Activated T-helper 1 cell treated with anti-CD3 and anti-CD28 coated beads, Interleukin-12 subunit alpha, Interleukin-12 subunit beta, Interleukin-2, Interleukin-4 antibody, amounts not matched to agents 30 ng/mL and 10 ng/mL and 1 ng/mL, durations not matched to agents 14 hours and 24 hours and 36 hours (primary cell): ENCODE measurements around the gene EXOSC2. TPM values are rescaled to one million over a fixed set of nuclear protein-coding genes. Genes with fewer than 3 reads are reported as not detected.

Experiments used
- DNase-seq: peaks from one replicate; pipeline ENCODE4 v3.0.0; 2021; ENCODE audit warnings: low spot score
- H3K27ac Mint-ChIP-seq: one replicate; pipeline ENCODE4 v1.8.0; 2021; ENCODE audit warnings: mild to moderate bottlenecking, mixed read lengths
- H3K27me3 Mint-ChIP-seq: one replicate; pipeline ENCODE4 v1.8.0; 2022; ENCODE audit warnings: mild to moderate bottlenecking, moderate library complexity, mixed read lengths; ENCODE audit not compliant: insufficient read depth
- H3K36me3 Mint-ChIP-seq: one replicate; pipeline ENCODE4 v1.8.0; 2021; ENCODE audit warnings: low read depth, mixed read lengths
- H3K4me1 Mint-ChIP-seq: one replicate; pipeline ENCODE4 v1.8.0; 2021; ENCODE audit warnings: low read depth, mixed read lengths
- H3K4me3 Mint-ChIP-seq: one replicate; pipeline ENCODE4 v1.8.0; 2021; ENCODE audit warnings: mild to moderate bottlenecking, moderate library complexity, mixed read lengths
- H3K9me3 Mint-ChIP-seq: one replicate; pipeline ENCODE4 v1.8.0; 2021; ENCODE audit warnings: mixed read lengths
- intact Hi-C: fragments of 100-400 bp; cut with micrococcal nuclease; formaldehyde crosslinking; loops from one replicate; pipeline ENCODE4 v1.15.1; 2024
- total RNA-seq: library from RNA; stranded (reverse); gene quantifications from 2 replicates; pipeline ENCODE4 v1.2.3, GENCODE V29; 2022

The EXOSC2 gene
- total RNA-seq, 1 donor from 2014 or later, result 107 TPM

GRCh38 chr9:130711469-130711868 lies 17.9 kb downstream of the EXOSC2 start:
- H3K9me3 Mint-ChIP-seq, result no peaks in the 10 kb centered on the region
- peaks cover 3% of the 10 kb centered on the region for H3K36me3 Mint-ChIP-seq
- H3K4me3 Mint-ChIP-seq, result peak overlapping the region; percentile 17
- peaks cover 30% of the 10 kb centered on the region for H3K4me1 Mint-ChIP-seq
- H3K27ac Mint-ChIP-seq, result no peak overlapping the region
- intact Hi-C loops, result loop anchor here (5.0 to 10.0 kb wide), 2 partner anchors 123 to 134 kb away; partner anchors contain the start of genes ABL1 and FUBP3
- DNase-seq, result no peak
- H3K27me3 Mint-ChIP-seq, result no peaks in the 10 kb centered on the region

DNA sequence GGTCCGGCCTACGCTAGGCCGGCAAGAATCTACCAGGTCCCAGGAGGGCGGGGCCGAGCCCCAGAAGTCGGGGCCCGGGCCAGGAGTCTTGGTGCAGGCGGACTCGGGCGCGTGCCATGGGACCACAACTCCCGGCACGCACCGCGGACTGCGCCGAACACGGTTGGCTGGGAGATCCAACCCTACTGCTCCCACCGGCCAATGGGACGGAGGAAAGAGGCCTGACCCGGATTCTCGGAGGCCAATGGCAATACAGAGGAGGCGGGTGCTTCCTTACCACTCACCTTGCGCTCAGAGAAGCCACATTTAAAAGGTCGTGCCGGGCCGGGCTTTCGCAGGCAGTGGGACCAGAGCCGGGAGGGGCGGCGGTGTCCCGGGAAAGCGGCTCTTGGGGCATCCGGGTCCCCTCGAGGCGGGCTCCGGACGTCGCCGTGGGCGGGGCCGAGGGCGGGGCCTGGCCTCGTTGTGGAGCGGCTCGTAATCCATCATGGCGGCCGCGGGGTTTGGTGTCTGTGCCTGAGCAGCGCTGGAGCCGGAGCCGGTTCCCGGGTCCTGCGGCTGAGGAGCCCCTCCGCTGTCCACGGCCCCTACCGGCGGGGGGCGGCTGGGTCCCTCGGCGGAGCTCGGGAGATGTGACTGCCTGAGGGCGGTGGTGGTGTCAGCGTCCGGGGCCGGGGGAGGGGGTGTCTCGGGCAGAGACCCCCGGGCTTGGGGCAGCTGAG lies 19.1 kb downstream of the EXOSC2 start:
- Mint-ChIP-seq H3K36me3 (peaks cover 3% of the 10 kb centered on the region), H3K27me3 (no peaks in the 10 kb centered on the region), H3K9me3 (no peaks in the 10 kb centered on the region), H3K27ac (peak overlapping the region; percentile 87), H3K4me3 (peak overlapping the region; percentile 95), H3K4me1 (peaks cover 30% of the 10 kb centered on the region)
- intact Hi-C loops, result loop anchor here (1.0 to 10.0 kb wide), 5 partner anchors 19 to 413 kb away; partner anchors contain the start of genes ABL1, EXOSC2, FUBP3 and NUP214
- peak; percentile 94 for DNase-seq

DNA sequence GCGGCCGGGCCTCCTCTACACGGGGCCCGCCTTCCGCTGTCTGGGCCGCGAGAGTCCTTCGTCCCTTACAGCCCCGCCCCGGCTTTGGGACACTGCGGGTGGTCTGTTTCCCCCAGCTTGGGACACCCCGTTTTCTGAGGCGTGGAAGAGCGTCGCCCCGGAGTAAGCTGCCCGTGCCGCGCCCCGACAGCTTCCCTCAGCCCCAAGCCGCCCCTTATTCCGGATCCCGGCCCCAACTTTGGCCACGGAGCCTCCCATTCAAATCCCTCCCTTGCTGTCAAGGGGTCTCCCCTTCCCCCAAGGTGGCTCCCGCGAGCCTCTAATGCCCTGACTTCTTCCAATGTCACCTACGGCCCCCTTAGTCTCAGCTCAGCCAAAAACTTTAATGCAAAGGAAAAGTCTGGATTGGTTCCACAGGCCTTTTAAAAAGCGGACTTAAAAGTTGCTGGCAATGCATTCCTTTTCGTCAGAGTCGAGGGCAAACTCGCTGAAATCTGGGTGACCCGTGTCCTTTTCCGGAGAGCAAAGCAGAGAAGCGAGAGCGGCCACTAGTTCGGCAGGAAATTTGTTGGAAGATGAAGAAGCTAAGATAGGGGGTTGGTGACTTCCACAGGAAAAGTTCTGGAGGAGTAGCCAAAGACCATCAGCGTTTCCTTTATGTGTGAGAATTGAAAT lies 19.8 kb downstream of the EXOSC2 start:
- H3K27me3 Mint-ChIP-seq, result no peaks in the 10 kb centered on the region
- H3K36me3 Mint-ChIP-seq, result peaks cover 3% of the 10 kb centered on the region
- H3K27ac Mint-ChIP-seq, result peak overlapping the region; percentile 95
- no peaks in the 10 kb centered on the region for H3K9me3 Mint-ChIP-seq
- intact Hi-C loops, result loop anchor here (5.0 to 10.0 kb wide), 2 partner anchors 121 to 136 kb away; partner anchors contain the start of genes ABL1 and FUBP3
- peak overlapping the region; percentile 95 for H3K4me3 Mint-ChIP-seq
- peaks cover 30% of the 10 kb centered on the region for H3K4me1 Mint-ChIP-seq
- no peak for DNase-seq

DNA sequence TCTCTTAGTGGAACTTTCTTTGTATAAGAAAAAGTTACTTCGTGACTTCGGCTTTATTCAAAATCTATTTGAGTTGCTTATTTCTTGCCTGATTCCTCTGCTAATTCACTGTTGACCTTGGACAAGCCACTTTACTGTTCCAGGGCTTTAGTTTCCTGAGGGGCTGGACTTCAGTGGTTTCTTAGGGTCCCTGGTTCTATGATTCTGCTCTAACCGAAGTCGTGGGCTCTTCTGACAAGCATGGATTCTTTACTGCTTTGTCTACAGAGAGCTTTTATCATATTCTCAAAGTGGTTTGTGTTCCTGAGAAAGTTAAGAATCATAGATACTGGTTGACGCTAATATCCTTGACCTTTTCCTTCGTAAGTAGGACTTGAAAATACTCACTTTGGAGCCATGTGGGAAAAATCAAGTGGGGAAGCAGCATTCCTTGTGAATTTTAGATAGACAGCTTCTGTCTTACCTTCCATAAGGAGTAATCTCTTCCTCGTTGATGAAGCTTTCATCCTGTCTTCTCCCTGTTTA lies 21.1 kb downstream of the EXOSC2 start:
- Mint-ChIP-seq H3K4me1 (peaks cover 30% of the 10 kb centered on the region), H3K9me3 (no peaks in the 10 kb centered on the region), H3K4me3 (peak overlapping the region; percentile 95), H3K27ac (peak overlapping the region; percentile 52), H3K27me3 (no peaks in the 10 kb centered on the region), H3K36me3 (peaks cover 3% of the 10 kb centered on the region)
- DNase-seq, result no peak
- intact Hi-C loops, result loop anchor here (5.0 to 10.0 kb wide), 2 partner anchors 120 to 137 kb away; partner anchors contain the start of genes ABL1 and FUBP3

DNA sequence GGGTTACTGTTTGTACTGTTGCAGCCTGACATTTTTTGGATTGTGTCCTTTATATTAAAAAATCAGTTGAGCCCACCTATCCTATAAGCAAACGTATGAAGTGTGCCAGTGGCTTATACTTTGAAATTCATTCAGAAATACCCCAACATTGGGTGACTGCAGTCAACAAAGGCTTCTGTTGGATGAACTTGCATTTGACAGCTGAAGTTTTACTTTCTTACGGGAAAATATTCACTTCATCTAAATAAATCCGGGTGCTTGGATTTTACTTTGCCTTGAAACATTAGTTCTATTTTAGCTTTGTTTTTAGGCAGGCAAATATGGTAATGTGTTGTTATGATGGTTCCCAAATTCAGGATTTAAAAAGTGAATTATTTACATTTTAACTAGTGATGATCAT lies 21.7 kb downstream of the EXOSC2 start:
- Mint-ChIP-seq H3K27ac (no peak overlapping the region), H3K4me1 (peaks cover 30% of the 10 kb centered on the region), H3K9me3 (no peaks in the 10 kb centered on the region), H3K4me3 (peak overlapping the region; percentile 95), H3K27me3 (no peaks in the 10 kb centered on the region), H3K36me3 (peaks cover 3% of the 10 kb centered on the region)
- intact Hi-C loops, result loop anchor here (10.0 kb wide), 1 partner anchor 120 kb away; the partner anchor contains the start of gene ABL1
- no peak for DNase-seq

DNA sequence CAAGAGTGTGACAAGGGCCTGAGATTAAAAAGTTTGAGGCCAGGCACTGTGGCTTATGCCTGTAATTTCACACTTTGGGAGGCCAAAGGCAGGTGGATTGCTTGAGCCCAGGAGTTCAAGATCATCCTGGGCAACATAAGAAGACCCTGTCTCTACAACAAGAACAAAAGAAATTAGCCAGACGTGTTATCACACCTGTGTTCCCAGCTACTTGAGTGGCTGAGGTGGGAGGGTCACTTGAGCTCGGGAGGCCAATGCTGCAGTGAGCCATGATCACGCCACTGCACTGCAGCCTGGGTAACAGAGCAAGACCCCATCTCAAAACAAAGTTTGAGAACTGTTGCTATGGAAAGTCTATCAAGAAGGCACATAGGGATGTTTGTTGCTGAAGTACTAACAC lies 25.0 kb downstream of the EXOSC2 start:
- intact Hi-C loops, result loop anchor here (10.0 kb wide), 1 partner anchor 116 kb away; the partner anchor contains the start of gene ABL1
- peaks cover 31% of the 10 kb centered on the region for H3K4me1 Mint-ChIP-seq
- no peak overlapping the region for H3K4me3 Mint-ChIP-seq
- H3K9me3 Mint-ChIP-seq, result no peaks in the 10 kb centered on the region
- H3K27ac Mint-ChIP-seq, result no peak overlapping the region
- no peak for DNase-seq
- H3K36me3 Mint-ChIP-seq, result peaks cover 3% of the 10 kb centered on the region
- H3K27me3 Mint-ChIP-seq, result no peaks in the 10 kb centered on the region

GRCh38 chr9:130720762-130721161 lies 27.2 kb downstream of the EXOSC2 start:
- no peak for DNase-seq
- intact Hi-C loops, result no loop called here
- Mint-ChIP-seq H3K27me3 (no peaks in the 10 kb centered on the region), H3K27ac (no peak overlapping the region), H3K4me1 (peaks cover 9% of the 10 kb centered on the region), H3K9me3 (no peaks in the 10 kb centered on the region), H3K4me3 (no peak overlapping the region), H3K36me3 (no peaks in the 10 kb centered on the region)

DNA sequence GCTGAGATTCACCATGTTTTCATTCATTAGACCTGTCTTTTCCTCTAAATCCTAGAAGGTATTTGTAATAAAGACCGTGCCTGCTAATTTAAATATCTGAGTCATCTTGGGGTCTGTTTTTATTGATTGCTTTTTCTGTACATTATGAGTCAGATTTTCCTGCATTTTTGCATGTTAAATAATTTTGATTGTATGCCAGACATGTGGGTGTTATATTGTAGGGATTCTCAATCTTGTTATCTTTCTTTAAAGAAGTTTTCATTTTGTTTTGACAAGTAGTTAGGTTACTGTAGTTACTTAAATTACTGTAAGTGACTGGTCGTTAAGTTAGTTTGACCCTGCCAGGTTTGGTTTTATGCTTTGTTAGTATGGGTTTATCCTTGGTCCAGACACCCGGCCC lies 35.1 kb downstream of the EXOSC2 start:
- Mint-ChIP-seq H3K4me3 (no peak overlapping the region), H3K9me3 (no peaks in the 10 kb centered on the region), H3K27ac (no peak overlapping the region), H3K27me3 (peaks cover 2% of the 10 kb centered on the region), H3K36me3 (no peaks in the 10 kb centered on the region), H3K4me1 (peaks cover 15% of the 10 kb centered on the region)
- intact Hi-C loops, result no loop called here
- no peak for DNase-seq

GRCh38 chr9:130729145-130729544 lies 35.6 kb downstream of the EXOSC2 start:
- Mint-ChIP-seq H3K4me3 (no peak overlapping the region), H3K9me3 (no peaks in the 10 kb centered on the region), H3K4me1 (peaks cover 15% of the 10 kb centered on the region), H3K36me3 (no peaks in the 10 kb centered on the region), H3K27ac (no peak overlapping the region), H3K27me3 (peaks cover 2% of the 10 kb centered on the region)
- intact Hi-C loops, result no loop called here
- DNase-seq, result no peak

- Mint-ChIP-seq H3K9me3 (no peaks in the 10 kb centered on the region), H3K27ac (no peak overlapping the region), H3K4me1 (peaks cover 15% of the 10 kb centered on the region), H3K27me3 (peaks cover 2% of the 10 kb centered on the region), H3K4me3 (no peak overlapping the region), H3K36me3 (no peaks in the 10 kb centered on the region)
- intact Hi-C loops, result no loop called here
- DNase-seq, result no peak
These were observed 37.8 kb downstream of the EXOSC2 start for GRCh38 chr9:130731355-130731754.

GRCh38 chr9:130732136-130732535 lies 38.6 kb downstream of the EXOSC2 start:
- Mint-ChIP-seq H3K9me3 (no peaks in the 10 kb centered on the region), H3K36me3 (no peaks in the 10 kb centered on the region), H3K27ac (no peak overlapping the region), H3K27me3 (peaks cover 2% of the 10 kb centered on the region), H3K4me3 (no peak overlapping the region), H3K4me1 (peaks cover 15% of the 10 kb centered on the region)
- DNase-seq, result no peak
- intact Hi-C loops, result no loop called here

GRCh38 chr9:130732793-130733221 lies 39.2 kb downstream of the EXOSC2 start:
- Mint-ChIP-seq H3K4me3 (no peak overlapping the region), H3K27me3 (peaks cover 2% of the 10 kb centered on the region)

GRCh38 chr9:130735566-130735965 lies 42.0 kb downstream of the EXOSC2 start:
- no peaks in the 10 kb centered on the region for H3K36me3 Mint-ChIP-seq
- no peaks in the 10 kb centered on the region for H3K27me3 Mint-ChIP-seq
- H3K4me1 Mint-ChIP-seq, result peaks cover 5% of the 10 kb centered on the region
- no peak for DNase-seq
- no peak overlapping the region for H3K4me3 Mint-ChIP-seq
- H3K9me3 Mint-ChIP-seq, result no peaks in the 10 kb centered on the region
- no peak overlapping the region for H3K27ac Mint-ChIP-seq
- intact Hi-C loops, result no loop called here

More at GRCh38 chr9:130732793-130733221, 39.2 kb downstream of the EXOSC2 start:
- DNase-seq, result no peak
- Mint-ChIP-seq H3K36me3 (no peaks in the 10 kb centered on the region), H3K9me3 (no peaks in the 10 kb centered on the region), H3K4me1 (peaks cover 15% of the 10 kb centered on the region), H3K27ac (no peak overlapping the region)
- intact Hi-C loops, result no loop called here
